ENCODE data around the gene GRIN1.

The GRIN1 gene

DNA sequence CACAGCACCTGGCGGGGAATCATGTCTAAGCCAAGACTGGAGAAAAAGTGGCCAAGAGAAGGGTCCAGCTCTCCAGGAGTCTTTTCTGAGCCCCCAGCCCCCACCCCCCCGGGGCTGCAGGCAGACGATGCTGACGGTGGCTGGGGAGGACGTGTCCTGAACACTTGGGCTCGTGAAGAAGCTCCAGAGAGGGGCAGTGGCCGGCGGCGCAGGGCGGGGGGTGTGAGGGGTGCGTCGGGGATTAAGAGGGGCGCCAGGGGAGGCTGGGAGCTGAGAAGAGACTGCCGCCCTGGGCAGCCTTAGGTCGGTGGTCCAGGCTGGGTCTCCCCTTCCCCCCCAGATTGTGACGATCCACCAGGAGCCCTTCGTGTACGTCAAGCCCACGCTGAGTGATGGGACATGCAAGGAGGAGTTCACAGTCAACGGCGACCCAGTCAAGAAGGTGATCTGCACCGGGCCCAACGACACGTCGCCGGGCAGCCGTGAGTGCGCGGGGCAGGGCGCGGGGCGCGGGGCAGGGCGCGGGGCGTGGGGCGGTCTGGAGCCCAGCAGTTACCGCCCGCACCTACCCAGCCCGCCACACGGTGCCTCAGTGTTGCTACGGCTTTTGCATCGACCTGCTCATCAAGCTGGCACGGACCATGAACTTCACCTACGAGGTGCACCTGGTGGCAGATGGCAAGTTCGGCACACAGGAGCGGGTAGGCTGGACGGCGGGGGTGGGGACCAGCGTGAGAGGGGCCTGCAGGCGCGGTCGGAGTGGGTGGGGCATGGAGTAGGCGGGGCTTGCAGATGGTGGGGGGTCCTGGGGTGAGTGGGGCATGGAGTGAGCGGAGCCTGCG is 22.0 kb downstream of the GRIN1 start:
- no peak for DNase-seq
- Histone ChIP-seq H3K4me1 (peaks cover 0 to 44% (median 27%) of the 10 kb centered on the region in 4 donors), H3K36me3 (no peaks in the 10 kb centered on the region), H3K9me3 (no peaks in the 10 kb centered on the region), H3K4me3 (no peak overlapping the region), H3K27me3 (peaks cover 9 to 100% of the 10 kb centered on the region in 2 donors), H3K27ac (no peak overlapping the region)
- TF ChIP-seq, protein P1, sequence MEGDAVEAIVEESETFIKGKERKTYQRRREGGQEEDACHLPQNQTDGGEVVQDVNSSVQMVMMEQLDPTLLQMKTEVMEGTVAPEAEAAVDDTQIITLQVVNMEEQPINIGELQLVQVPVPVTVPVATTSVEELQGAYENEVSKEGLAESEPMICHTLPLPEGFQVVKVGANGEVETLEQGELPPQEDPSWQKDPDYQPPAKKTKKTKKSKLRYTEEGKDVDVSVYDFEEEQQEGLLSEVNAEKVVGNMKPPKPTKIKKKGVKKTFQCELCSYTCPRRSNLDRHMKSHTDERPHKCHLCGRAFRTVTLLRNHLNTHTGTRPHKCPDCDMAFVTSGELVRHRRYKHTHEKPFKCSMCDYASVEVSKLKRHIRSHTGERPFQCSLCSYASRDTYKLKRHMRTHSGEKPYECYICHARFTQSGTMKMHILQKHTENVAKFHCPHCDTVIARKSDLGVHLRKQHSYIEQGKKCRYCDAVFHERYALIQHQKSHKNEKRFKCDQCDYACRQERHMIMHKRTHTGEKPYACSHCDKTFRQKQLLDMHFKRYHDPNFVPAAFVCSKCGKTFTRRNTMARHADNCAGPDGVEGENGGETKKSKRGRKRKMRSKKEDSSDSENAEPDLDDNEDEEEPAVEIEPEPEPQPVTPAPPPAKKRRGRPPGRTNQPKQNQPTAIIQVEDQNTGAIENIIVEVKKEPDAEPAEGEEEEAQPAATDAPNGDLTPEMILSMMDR (IDR thresholded peaks at IDR 0.05), result no peak
- intact Hi-C loops (cut with DNase I; ENCODE audit: low total_unique reads), result no loop called here

DNA sequence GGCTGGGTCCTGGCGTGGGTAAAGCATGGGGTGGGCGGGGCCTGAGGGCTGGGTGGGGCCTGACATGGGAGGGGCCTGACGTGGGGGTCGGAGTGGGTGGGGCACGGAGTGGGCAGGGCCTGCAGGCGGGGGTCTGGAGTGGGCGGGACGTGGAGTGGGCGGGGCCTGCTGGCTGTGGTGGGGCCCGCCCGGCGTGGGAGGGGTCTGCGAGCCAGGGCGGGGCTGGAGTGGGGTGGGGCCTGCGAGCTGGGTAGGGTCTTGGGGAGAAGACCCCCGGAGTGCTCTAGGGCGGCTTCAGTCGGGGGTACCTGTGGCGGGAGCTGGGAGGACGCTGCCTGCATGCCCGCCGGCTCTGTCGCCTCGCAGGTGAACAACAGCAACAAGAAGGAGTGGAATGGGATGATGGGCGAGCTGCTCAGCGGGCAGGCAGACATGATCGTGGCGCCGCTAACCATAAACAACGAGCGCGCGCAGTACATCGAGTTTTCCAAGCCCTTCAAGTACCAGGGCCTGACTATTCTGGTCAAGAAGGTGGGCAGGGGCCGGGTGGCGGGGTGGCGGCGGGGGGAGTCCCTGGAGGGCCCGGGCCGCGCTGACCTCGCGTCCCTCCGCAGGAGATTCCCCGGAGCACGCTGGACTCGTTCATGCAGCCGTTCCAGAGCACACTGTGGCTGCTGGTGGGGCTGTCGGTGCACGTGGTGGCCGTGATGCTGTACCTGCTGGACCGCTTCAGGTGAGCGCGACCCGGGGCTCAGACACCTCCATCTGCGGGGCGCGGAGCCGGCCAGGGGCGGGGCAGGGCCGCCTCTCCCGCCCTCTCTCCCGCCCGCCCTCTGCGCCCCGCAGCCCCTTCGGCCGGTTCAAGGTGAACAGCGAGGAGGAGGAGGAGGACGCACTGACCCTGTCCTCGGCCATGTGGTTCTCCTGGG is 22.9 kb downstream of the GRIN1 start:
- no peak for DNase-seq
- no peak overlapping the region for H3K4me3 ChIP-seq
- no peaks in the 10 kb centered on the region for H3K36me3 ChIP-seq
- H3K9me3 ChIP-seq, result no peaks in the 10 kb centered on the region
- no peak overlapping the region for H3K27ac ChIP-seq
- intact Hi-C loops (cut with DNase I; ENCODE audit: low total_unique reads), result no loop called here
- TF ChIP-seq, protein P1 (IDR thresholded peaks at IDR 0.05), result no peak
- peaks cover 11 to 100% of the 10 kb centered on the region in 2 donors for H3K27me3 ChIP-seq
- H3K4me1 ChIP-seq, result peaks cover 0 to 40% (median 21%) of the 10 kb centered on the region in 4 donors

DNA sequence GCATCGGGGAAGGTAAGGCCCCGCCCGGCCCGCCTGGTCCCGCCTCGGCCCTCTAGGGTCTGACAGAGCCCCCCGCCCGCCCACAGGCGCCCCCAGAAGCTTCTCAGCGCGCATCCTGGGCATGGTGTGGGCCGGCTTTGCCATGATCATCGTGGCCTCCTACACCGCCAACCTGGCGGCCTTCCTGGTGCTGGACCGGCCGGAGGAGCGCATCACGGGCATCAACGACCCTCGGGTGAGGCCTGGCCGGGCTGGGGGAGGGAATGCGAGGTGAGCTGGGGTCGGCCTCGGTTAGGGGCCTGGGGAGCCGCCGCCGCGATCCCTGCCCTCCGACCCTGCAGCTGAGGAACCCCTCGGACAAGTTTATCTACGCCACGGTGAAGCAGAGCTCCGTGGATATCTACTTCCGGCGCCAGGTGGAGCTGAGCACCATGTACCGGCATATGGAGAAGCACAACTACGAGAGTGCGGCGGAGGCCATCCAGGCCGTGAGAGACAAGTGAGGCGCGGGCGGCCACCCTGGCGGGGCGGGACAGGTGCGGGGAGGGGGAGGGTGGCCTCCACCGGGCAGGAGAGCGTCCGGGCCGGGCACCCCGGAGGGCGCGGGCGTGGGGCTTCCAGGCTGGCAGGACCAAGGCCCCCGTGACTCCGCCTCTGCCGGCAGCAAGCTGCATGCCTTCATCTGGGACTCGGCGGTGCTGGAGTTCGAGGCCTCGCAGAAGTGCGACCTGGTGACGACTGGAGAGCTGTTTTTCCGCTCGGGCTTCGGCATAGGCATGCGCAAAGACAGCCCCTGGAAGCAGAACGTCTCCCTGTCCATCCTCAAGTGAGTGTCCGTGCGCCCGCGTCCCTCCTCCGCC is 23.8 kb downstream of the GRIN1 start:
- H3K27me3 ChIP-seq, result peaks cover 10 to 100% of the 10 kb centered on the region in 2 donors
- intact Hi-C loops (cut with DNase I; ENCODE audit: low total_unique reads), result no loop called here
- H3K4me1 ChIP-seq, result peaks cover 0 to 45% (median 25%) of the 10 kb centered on the region in 4 donors
- no peak for DNase-seq
- no peak overlapping the region for H3K27ac ChIP-seq
- H3K9me3 ChIP-seq, result no peaks in the 10 kb centered on the region
- peak overlapping the region; percentile 4 to 39 for H3K4me3 ChIP-seq
- TF ChIP-seq, protein P1 (IDR thresholded peaks at IDR 0.05), result no peak
- no peaks in the 10 kb centered on the region for H3K36me3 ChIP-seq

DNA sequence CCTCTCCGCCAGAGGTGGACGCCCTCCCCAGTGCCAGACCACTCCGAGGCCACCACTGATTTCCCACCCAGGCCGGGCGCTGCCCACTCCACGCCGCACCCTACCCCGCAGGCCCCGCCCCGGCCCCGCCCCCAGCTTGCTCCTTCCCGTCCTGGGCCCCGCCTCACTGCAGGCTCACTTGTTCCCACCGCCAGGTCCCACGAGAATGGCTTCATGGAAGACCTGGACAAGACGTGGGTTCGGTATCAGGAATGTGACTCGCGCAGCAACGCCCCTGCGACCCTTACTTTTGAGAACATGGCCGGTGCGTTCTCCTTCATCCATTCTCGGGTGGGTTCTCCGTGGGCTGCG is 24.4 kb downstream of the GRIN1 start:
- Histone ChIP-seq H3K4me3 (peak overlapping the region; percentile 4 to 39), H3K27me3 (peaks cover 10 to 100% of the 10 kb centered on the region in 2 donors)
- DNase-seq, result no peak

More for the DNA sequence above, 24.4 kb downstream of the GRIN1 start:
- TF ChIP-seq, protein P1 (IDR thresholded peaks at IDR 0.05), result no peak
- H3K9me3 ChIP-seq, result no peaks in the 10 kb centered on the region
- no peaks in the 10 kb centered on the region for H3K36me3 ChIP-seq
- peaks cover 0 to 51% (median 31%) of the 10 kb centered on the region in 4 donors for H3K4me1 ChIP-seq
- H3K27ac ChIP-seq, result no peak overlapping the region
- intact Hi-C loops (cut with DNase I; ENCODE audit: low total_unique reads), result no loop called here

Data from tibial artery (tissue), 4 donors.